HG03095 (cell line): ENCODE results near the gene CIAPIN1.

ENCODE experiments used
- ATAC-seq: cut with Tn5 transposase; IDR thresholded peaks from one replicate; pipeline ENCODE4 v1.9.1; 2021; ENCODE audit warnings: moderate library complexity; ENCODE audit not compliant: unreplicated experiment

Gene CIAPIN1

DNA sequence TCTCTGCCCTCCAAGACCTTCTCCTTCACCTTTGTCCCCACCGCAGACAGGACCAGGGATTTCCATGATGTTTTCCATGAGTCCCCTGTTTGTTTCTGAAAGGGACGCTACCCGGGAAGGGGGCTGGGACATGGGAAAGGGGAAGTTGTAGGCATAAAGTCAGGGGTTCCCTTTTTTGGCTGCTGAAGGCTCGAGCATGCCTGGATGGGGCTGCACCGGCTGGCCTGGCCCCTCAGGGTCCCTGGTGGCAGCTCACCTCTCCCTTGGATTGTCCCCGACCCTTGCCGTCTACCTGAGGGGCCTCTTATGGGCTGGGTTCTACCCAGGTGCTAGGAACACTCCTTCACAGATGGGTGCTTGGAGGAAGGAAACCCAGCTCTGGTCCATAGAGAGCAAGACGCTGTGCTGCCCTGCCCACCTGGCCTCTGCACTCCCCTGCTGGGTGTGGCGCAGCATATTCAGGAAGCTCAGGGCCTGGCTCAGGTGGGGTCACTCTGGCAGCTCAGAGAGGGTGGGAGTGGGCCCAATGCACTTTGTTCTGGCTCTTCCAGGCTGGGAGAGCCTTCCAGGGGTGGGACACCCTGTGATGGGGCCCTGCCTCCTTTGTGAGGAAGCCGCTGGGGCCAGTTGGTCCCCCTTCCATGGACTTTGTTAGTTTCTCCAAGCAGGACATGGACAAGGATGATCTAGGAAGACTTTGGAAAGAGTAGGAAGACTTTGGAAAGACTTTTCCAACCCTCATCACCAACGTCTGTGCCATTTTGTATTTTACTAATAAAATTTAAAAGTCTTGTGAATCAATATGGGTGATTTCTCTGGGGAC is 62.7 kb downstream of the CIAPIN1 start:
- ATAC-seq, result no peak

- no peak for ATAC-seq
Measured at GRCh38 chr16:57383276-57384247, 63.6 kb downstream of the CIAPIN1 start.

DNA sequence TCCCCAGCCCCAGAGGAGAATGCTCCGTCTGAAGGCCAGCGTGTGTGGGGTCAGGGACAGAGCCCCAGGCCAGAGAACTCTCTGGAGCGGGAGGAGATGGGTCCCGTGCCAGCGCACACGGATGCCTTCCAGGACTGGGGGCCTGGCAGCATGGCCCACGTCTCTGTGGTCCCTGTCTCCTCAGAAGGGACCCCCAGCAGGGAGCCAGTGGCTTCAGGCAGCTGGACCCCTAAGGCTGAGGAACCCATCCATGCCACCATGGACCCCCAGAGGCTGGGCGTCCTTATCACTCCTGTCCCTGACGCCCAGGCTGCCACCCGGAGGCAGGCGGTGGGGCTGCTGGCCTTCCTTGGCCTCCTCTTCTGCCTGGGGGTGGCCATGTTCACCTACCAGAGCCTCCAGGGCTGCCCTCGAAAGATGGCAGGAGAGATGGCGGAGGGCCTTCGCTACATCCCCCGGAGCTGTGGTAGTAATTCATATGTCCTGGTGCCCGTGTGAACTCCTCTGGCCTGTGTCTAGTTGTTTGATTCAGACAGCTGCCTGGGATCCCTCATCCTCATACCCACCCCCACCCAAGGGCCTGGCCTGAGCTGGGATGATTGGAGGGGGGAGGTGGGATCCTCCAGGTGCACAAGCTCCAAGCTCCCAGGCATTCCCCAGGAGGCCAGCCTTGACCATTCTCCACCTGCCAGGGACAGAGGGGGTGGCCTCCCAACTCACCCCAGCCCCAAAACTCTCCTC is 64.5 kb downstream of the CIAPIN1 start:
- ATAC-seq, result no peak

DNA sequence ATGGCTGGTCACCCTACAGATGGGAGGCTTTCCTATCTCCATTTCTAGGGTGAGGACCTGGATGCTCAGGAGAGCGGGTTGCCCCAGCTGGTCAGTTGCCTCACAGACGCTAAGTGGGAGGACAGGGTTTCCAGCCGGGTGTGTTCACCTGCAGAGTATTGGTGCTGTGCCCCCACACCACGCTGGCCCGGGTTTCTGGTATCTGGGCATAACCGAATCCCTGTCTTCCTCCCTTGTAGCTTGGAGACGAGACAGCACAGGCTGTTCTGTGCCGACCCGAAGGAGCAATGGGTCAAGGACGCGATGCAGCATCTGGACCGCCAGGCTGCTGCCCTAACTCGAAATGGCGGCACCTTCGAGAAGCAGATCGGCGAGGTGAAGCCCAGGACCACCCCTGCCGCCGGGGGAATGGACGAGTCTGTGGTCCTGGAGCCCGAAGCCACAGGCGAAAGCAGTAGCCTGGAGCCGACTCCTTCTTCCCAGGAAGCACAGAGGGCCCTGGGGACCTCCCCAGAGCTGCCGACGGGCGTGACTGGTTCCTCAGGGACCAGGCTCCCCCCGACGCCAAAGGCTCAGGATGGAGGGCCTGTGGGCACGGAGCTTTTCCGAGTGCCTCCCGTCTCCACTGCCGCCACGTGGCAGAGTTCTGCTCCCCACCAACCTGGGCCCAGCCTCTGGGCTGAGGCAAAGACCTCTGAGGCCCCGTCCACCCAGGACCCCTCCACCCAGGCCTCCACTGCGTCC is 65.2 kb downstream of the CIAPIN1 start:
- no peak for ATAC-seq

DNA sequence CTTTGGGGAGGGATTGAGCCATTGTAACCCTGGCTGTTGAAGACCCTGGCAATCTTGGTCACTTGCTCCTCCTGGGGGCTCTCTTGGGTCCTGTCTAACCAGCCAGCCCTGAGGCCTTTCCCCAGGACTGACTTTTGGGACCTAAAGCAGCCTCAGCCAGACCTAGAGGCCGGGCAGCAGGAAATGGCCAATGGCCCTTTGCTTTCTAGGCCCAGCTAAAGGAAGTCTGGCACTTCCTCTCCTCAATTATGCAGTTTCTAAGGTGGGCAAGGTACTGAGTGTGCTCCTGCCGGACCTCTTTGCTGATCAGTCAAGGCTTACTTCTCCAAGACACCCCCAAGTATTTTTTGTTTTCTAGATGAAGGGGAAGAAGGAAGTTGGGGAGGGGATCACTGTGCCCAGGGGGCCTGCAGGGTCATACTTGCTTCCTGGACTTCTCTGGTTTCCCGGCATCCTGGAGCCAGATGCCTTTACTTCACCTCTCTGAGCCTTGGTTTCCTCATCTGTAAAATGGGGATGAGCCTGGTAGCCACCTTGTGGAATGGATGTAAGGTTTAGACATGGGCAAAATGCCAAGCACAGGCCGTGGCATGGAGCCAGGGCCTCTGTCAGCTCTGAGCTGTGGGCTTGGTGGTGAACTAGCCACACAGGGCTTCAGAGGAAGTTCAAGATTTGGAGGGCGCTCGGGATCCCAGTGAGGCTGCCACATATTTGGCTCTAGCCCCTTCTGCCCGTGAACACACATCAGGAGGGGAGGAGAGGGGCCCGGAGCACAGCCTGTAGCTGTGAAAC is 66.3 kb downstream of the CIAPIN1 start:
- ATAC-seq, result no peak

DNA sequence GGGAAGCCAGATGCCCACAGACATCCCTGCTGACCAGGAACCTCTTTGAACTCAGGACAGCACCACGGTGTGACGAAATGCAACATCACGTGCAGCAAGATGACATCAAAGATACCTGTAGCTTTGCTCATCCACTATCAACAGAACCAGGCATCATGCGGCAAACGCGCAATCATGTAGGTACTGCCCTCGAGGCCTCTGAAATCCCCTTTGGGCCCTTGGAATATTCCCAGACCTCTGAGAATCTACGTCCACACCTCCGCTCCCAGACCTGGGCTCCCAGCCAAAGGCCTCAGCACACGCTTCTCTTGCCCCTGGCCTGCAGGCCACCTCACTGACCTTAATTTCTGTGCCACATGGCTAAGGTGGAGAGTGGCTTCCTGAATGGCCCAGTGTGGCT is 67.6 kb downstream of the CIAPIN1 start:
- no peak for ATAC-seq
